ENCODE measurements around the gene CAVIN1.

CAVIN1 gene

DNA sequence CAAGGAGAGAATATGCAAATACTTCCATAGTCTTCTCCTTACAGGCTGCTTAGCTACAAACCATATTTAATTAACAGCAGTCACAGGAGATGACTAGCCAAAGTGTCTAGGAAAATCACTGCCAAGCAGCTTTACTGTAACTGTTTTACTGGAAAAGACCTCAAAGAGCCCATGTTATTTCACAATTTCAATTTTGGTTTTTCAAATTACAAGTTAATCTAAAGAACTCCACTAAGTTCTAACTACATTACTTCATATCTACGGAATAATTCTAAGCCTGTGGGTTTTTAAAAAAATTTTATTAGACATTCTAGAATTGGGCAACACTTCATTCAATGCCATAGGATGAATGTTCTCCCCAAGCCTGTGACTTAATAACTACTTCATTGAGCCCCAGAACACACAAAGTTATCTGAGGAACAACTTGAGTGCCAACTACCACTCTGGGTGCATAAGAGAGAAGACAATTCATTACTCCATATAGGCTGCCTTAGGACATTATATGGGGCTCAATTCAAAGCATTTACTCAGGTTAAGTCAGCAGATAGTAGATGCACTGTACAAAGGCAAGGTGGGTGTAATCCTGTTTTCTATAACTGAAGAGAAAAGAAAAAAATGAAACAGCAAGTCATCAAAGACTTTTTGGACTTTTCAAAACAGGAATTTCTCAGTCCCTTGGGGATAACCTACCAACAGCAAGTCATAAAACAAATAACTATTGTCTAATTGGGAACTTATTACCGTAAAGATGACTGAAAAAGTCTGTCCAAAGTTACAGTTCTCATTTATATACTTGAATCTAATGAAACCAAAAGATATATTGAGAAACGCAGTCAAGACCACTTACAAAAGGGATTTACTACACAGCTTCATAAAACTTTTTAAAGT, 67.9 kb downstream of the CAVIN1 start:
- in situ Hi-C loops (cut with MboI; ENCODE audit: low sequenced_read_pairs) = no loop called here
